ENCODE data around the gene VSTM1.
A peak's percentile ranks its signal among the peaks of the same experiment; 100 is the strongest.
"Not testable (repeated sequence)": the region's sequence is repeated elsewhere in the genome, so short reads cannot be mapped to it uniquely, and the experiment has no call there.

Gene VSTM1

DNA sequence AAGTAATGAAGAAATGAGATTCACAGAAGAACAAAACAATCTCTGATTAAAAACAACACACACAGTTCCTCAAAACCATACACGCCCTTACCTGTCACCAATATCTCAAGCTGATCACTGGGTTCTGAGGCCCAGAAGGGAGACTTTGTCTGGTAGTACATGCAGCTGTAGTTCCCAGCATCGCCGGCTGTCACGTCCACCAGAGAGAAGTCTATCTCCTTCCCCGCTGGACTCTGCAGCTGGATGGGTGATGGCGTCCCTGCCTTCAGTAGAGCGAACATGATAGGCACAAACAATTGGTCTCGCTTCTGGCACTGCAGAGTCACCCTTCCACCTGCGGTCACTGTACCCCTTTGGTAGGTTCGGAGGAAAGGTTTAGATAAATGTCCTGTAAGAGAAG lies 10.1 kb upstream of the VSTM1 start:
- DNase-seq (ENCODE audit: low read depth in 3 of 3), result no peak

DNA sequence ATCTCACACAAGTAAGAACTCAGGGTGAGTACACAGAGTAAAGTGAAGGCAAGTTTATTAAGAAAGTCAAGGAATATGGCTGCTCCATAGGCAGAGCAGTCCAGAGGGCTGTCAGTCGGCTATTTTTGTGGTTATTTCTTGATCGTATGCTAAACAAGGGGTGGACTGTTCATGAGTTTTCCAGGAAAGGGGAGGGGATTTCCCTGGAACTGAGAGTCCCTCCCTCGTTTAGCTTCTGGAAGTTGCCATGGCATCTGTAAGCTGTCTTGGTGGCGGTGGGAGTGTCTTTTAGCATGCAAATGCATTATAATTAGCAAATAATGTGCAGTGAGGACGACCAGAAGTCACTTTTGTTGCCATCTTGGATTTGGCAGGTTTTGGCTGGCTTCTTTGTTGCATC lies 5.8 kb upstream of the VSTM1 start:
- no peak for DNase-seq (ENCODE audit: low read depth in 3 of 3)

DNA sequence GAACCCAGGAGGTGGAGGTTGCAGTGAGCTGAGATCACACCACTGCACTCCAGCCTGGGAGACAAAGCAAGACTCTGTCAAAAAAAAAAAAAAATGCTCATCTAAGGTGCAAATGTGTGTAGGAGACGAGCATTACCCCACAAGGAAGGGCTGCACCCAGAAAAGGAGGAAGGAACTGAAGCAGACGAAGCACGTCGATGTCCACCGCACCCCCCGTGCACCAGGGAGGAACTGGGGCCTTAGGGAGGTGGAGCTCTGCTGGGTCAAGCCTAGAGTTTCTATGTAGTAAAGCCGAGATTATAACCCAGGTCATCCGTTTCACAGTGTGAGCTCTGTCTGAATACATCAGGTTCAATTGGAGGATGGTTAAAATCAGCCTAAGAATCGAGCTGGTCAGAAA lies 1.1 kb downstream of the VSTM1 start:
- DNase-seq (ENCODE audit: low read depth in 3 of 3), result no peak

- DNase-seq (ENCODE audit: low read depth in 3 of 3), result no peak
These were observed 16.1 kb downstream of the VSTM1 start for GRCh38 chr19:54047616-54048015.

DNA sequence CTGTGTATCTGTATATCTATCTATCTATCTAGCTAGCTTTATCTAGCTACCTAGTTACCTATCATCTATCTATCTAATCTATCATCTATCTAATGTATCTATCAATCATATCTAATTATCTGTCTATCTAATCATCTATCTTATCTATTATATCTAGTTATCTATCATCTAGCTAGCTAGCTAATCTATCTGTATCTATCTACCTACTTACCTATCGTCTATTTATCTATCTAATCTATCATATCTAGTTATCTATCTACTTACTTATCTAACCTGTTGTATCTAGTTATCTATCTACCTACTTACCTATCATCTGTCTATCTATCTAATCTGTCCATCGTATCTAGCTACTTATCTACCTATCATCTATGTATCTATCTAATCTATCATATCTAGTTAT lies 17.9 kb downstream of the VSTM1 start:
- no peak for DNase-seq (ENCODE audit: low read depth in 3 of 3)

DNA sequence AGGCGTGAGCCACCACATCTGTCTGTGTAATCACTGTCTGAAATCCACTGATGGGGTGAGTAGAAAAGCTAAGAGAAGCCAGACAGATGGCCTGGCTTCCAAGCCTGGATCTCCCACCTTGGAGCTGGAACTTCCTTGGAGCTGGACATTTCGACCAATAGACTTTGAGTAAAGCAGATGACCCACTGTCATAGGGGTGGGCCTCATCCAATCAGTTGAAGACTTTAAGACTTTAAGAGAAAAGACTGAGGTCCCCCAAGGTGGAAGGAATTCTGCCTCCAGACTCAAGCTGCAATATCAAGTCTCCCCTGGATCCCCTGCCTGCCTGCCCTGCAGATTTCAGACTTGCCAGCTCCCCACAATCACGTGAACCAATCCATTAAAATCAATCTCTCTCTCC lies 20.7 kb downstream of the VSTM1 start:
- no peak for DNase-seq (ENCODE audit: low read depth in 3 of 3)

GRCh38 chr19:54041969-54042606 lies 21.6 kb downstream of the VSTM1 start:
- no peak for DNase-seq (ENCODE audit: low read depth in 3 of 3)

GRCh38 chr19:54040003-54040402 lies 23.7 kb downstream of the VSTM1 start:
- DNase-seq (ENCODE audit: low read depth in 3 of 3), result no peak

DNA sequence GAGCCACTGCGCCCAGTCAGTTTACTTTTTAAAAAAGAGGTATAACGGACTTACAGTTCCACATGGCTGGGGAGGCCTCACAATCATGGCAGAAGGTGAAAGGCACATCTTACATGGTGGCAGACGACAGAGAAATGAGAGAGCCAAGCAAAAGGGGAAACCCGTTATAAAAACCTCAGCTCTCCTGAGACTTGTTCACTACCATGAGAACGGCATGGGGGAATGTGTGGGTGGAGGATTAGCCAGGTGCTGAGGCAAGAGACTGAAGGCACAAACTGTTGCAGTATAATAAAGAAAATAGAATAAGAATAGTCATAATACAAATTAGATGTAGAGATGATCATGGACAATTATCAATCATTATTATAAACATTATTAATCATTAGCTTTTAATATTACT lies 27.2 kb downstream of the VSTM1 start:
- not testable (repeated sequence) for DNase-seq (ENCODE audit: low read depth in 3 of 3)

- no peak for DNase-seq (ENCODE audit: low read depth in 3 of 3)
These were observed 28.2 kb downstream of the VSTM1 start for GRCh38 chr19:54035215-54036178.

DNA sequence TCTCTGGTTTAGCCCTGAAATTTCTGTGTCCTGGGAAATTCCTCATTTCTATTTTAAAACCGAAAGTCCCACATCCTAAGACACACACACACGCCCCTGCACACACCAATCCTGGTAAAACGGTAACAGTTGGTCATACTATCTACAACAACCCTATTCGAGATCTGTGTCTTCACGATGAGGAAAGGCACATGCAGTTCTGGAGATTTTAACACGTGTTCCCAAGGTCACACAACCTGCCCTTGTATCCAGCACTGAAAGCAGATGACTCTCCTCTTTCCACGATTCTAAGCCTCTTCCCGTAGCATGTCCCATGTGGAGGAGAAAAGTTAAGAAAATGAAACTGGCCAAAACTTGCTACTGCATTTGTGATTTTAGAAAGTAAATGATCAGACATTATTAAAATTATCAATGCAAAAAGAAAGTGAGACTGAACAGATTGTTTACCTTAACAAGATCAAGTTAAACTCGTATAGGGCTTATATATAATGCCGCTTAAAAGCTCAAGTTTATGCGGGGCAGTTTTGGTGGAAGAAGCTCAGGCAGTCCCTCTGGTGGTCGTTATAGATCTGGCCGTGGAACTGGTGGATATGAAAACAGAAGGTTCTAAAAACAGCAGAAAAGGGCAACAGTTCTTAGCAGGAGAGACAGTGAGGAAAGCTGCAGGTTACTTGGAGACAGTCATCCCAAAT lies 32.7 kb downstream of the VSTM1 start:
- no peak for DNase-seq (ENCODE audit: low read depth in 3 of 3)

DNA sequence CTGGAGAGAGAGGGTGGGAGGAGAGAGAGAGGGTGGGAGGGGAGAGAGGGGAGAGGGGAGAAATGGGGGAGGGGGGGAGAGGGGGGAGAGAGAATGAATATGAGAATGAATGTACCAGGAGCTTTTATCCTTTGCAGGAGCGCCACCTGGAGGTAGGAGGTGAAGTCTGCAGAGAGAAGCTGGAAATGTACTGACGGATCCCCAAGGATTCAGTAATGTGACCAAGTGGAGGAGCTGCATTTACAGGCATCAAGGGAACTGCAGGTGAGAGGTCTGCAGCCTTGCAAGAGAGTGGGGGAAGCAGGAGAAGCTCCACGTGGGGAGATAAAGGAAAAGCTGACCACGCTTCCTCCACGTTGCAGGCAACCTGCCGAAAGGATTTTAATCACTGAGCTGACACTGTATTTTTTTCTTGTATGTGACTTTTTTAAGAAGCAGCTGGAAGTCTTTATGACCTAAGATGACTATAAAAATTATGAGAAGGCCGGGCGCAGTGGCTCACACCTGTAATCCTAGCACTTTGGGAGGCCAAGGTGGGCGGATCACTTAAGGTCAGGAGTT lies 33.7 kb downstream of the VSTM1 start:
- peak; percentile 10 to 46 (median 39) for DNase-seq (ENCODE audit: low read depth in 3 of 3)

- DNase-seq (ENCODE audit: low read depth in 3 of 3), result no peak
These were observed 34.4 kb downstream of the VSTM1 start for GRCh38 chr19:54029301-54029700.

DNA sequence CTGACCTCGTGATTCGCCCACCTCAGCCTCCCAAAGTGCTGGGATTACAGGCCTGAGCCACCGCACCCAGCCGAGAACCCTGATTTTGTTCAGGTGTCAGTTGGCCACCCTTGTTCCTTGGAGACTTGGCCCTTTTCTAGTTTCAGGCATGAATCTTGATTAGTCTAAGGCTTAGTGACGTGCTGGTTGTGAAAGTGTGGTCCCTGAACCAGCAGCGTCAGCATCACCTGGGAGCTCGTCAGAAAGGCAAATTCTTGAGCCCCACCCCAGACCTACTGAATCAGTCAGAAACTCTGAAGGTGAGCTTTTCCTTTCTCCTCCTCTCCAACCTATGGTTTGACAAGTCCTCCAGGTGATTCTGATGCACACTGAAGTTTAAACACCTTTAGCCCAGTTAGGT lies 37.0 kb downstream of the VSTM1 start:
- no peak for DNase-seq (ENCODE audit: low read depth in 3 of 3)

DNA sequence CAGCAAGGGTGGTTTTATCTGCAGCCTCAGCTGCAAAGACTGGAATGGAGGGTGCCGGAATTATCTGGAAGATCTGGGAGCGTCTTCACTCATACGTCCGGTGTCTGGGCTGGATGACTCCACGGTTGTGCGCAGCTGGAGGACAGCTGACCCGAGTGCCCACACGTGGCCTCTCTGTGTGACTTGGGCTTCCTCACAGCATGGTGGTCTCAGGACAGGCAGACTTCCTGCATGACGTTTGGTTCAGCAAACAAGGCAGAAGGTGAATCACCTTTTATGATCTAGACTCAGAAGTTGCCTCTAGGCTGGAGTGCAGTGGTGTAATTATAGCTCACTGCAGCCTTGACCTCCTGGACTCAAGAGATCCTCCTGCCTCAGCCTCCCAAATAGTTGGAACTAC lies 39.0 kb downstream of the VSTM1 start:
- DNase-seq (ENCODE audit: low read depth in 3 of 3), result no peak

GRCh38 chr19:54023191-54023590 lies 40.5 kb downstream of the VSTM1 start:
- DNase-seq (ENCODE audit: low read depth in 3 of 3), result no peak

GRCh38 chr19:54021932-54022331 lies 41.8 kb downstream of the VSTM1 start:
- no peak for DNase-seq (ENCODE audit: low read depth in 3 of 3)

- no peak for DNase-seq (ENCODE audit: low read depth in 3 of 3)
These were observed 42.3 kb downstream of the VSTM1 start for GRCh38 chr19:54021363-54021762.

- no peak for DNase-seq (ENCODE audit: low read depth in 3 of 3)
These were observed 46.4 kb downstream of the VSTM1 start for GRCh38 chr19:54017261-54017660.

- DNase-seq (ENCODE audit: low read depth in 3 of 3), result no peak
These were observed 48.7 kb downstream of the VSTM1 start for GRCh38 chr19:54014920-54015560.

- DNase-seq (ENCODE audit: low read depth in 3 of 3), result no peak
These were observed 49.8 kb downstream of the VSTM1 start for GRCh38 chr19:54013866-54014265.

Data from stimulated activated CD4-positive, alpha-beta T cell treated with anti-CD3 and anti-CD28 coated beads, TNF-alpha, amount 100 ng/mL, for 48 hours (primary cell).